Measurements from ENCODE around the gene DAZAP1.

- TF ChIP-seq, protein P1, sequence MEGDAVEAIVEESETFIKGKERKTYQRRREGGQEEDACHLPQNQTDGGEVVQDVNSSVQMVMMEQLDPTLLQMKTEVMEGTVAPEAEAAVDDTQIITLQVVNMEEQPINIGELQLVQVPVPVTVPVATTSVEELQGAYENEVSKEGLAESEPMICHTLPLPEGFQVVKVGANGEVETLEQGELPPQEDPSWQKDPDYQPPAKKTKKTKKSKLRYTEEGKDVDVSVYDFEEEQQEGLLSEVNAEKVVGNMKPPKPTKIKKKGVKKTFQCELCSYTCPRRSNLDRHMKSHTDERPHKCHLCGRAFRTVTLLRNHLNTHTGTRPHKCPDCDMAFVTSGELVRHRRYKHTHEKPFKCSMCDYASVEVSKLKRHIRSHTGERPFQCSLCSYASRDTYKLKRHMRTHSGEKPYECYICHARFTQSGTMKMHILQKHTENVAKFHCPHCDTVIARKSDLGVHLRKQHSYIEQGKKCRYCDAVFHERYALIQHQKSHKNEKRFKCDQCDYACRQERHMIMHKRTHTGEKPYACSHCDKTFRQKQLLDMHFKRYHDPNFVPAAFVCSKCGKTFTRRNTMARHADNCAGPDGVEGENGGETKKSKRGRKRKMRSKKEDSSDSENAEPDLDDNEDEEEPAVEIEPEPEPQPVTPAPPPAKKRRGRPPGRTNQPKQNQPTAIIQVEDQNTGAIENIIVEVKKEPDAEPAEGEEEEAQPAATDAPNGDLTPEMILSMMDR (IDR thresholded peaks at IDR 0.05), result no peak
- TF ChIP-seq POLR2A (IDR thresholded peaks at IDR 0.05), result no peak
These were observed 13.5 kb upstream of the DAZAP1 start for GRCh38 chr19:1393841-1394240.
